Stimulated activated CD4-positive, alpha-beta T cell treated with anti-CD3 and anti-CD28 coated beads, Interleukin-4, amount 100 ng/mL, for 24 hours (primary cell): ENCODE data around the gene UNC5B.
"Not testable (repeated sequence)": the region's sequence is repeated elsewhere in the genome, so short reads cannot be mapped to it uniquely, and the experiment has no call there.

Source experiments
- DNase-seq: peaks from one replicate; pipeline ENCODE4 v3.0.0-alpha.2; 2020

UNC5B gene

DNA sequence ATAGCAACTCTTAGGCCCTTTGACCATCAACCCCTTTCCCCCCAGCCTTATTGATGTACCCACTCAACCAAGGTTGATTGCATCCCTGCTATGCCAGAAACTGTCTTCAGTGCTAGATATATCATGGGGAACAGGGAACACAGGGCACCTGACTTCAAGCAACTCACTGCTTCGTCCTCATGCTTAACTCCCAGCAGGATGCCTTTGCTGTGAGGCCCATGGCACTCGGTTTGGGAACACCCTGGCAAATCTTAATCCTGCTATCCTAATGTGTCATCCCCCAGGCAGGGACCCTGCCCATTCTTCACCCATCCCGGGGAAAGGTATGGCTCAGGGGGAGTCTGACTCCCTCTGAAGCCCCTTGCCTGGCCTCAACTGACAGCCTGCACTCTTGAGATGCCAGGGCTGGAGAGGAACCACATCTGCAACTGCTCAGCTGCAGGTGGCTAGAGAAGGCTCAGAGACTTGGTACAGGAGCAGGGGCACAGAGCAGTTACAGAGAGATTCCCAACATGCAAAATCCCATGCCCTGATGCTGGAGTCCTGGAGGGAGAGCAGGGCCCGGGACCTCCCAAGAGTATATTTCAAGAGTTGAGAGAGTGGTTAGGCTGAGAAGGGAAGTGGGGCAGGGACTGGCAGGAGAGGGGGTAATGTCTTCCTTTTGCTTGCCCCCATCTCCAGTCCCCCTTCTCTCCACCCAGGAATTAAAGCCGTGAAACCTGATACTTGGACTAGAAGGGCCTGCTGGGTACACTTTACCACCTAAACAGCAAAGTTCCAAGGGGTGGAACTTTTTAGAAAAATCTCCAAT is 2.4 kb upstream of the UNC5B start:
- DNase-seq, result no peak

DNA sequence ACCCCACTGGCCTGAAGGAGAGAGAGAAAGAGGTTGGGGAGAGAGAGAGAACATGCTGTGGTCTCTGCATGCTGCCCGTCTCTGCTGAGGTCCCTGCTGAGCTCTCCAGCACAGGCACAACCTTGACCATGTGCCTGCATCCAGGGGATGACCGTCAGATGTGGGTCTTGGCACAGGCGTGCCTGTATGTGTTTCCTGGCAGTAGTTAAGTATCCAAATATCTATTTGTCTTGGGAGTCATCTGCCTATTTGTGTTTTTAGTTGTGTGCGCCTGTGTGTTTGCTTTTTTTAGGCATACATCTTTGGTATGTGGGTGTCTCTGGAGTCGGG is 1.9 kb upstream of the UNC5B start:
- no peak for DNase-seq

DNA sequence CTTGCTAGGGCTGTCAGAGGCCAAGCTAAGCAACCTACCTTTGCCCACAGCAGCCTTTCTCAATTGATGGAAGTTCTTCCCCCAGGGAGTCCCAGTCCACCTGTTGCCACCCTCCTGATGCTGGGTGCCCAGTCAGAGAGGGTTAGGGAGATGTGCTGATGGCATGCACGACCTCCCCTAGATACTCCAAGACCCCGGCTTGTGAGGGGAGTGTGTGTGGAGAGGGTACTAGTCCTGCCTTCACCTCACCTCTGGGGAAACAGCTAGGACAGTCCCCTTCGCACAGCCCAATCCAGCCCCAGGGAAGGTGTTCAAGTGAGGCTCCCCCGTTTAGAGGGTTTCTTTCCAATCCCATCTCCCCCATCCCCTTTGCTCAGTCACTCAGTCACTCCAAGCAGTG is 1.3 kb upstream of the UNC5B start:
- no peak for DNase-seq

GRCh38 chr10:71211775-71212317 is 524 bp upstream of the UNC5B start:
- no peak for DNase-seq

- peak; percentile 16 for DNase-seq
Measured at GRCh38 chr10:71213127-71213621, 804 bp downstream of the UNC5B start.

GRCh38 chr10:71213761-71214440 is 1.5 kb downstream of the UNC5B start:
- no peak for DNase-seq

- no peak for DNase-seq
Measured at GRCh38 chr10:71214641-71215559, 2.5 kb downstream of the UNC5B start.

DNA sequence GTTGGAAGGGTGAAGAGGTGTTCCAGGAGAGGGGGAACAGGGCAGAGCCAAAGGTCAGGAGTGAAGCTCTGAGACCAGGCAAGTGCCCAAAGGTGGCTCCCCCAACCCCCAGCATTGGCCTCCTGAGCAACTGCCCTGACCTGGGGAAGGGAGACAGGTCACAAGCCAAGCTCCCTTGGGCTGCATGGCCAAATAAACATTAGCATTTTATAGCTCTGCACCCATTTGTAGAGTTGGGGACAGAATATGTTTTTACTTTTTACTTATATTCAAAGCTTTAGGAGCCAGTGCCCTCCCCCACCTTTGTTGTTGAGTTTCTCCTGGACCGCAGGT is 4.0 kb downstream of the UNC5B start:
- DNase-seq, result no peak

GRCh38 chr10:71216751-71217265 is 4.4 kb downstream of the UNC5B start:
- no peak for DNase-seq

- no peak for DNase-seq
Measured at GRCh38 chr10:71217266-71218045, 5.1 kb downstream of the UNC5B start.

DNA sequence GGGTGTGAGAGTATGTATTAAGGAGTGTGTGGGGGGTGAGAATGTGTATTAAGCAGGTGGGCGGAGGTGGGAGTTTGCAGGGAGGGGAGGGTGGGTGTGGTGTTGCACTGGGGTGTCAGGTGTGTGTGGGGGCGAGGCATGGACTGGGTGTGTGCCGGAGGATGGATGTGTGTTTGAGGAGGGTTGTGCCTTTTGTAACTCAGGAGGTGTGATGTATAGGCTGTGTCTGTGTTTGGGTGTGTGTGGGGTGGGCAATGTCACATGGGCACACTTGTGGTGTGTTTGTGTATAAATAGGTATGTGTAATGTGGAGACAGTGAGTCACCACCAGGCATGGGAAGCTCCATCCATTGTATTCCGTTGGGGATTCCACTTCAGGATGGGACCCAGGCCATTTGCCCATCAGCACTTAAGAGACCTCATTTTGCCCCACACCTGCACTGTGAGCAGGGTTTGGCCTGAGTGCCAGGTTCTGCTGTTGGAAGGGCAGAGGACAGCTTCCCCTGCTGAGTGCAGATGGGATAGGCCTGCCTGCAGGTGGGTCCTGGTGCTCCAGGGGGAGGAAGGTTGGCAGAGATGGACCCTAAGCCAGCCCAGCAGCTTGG is 5.8 kb downstream of the UNC5B start:
- DNase-seq, result no peak

DNA sequence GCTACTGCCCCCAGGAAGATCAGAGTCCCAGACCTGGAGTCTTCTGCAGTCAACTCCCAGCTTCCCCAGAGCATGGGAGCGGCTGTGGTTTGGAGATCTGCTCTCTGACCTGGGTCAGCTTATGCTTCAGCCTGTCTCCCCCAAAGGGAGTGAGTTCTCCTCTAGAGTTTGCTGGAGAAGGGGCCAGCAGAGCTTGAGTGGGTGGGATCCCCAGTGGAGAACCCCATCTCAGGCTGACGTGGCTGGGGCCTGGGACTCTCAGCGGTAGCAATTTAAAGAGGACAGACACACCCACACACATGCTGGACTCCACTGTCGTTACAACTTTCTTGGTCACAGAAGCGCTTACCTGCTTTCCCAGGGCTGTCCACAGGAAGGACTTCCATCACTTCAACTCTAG is 6.3 kb downstream of the UNC5B start:
- no peak for DNase-seq

DNA sequence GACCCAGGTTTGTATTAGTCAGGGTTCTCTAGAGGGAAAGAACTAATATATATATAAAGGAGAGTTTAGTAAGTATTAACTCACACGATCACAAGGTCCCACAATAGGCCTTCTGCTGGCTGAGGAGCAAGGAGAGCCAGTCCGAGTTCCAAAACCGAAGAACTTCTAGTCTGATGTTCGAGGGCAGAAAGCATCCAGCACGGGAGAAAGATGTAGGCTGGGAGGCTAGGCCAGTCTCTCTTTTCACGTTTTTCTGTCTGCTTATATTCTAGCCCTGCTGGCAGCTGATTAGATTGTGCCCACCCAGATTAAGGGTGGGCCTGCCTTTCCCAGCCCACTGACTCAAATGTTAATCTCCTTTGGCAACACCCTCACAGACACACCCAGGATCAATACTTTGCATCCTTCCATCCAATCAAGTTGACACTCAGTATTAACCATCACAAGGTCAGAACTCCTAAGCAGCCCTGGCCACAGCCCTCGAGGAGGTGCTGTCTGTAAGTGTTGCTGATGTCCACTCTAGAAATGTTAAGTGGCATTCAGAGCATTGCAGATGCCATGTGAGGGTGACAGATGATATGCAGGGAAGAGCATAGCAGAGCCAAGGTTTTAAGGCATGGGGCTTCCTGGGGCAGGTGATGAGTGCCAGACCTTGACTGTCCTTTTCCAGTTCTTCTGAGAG is 7.0 kb downstream of the UNC5B start:
- DNase-seq, result not testable (repeated sequence)

- DNase-seq, result no peak
Measured at GRCh38 chr10:71219918-71220688, 7.7 kb downstream of the UNC5B start.

DNA sequence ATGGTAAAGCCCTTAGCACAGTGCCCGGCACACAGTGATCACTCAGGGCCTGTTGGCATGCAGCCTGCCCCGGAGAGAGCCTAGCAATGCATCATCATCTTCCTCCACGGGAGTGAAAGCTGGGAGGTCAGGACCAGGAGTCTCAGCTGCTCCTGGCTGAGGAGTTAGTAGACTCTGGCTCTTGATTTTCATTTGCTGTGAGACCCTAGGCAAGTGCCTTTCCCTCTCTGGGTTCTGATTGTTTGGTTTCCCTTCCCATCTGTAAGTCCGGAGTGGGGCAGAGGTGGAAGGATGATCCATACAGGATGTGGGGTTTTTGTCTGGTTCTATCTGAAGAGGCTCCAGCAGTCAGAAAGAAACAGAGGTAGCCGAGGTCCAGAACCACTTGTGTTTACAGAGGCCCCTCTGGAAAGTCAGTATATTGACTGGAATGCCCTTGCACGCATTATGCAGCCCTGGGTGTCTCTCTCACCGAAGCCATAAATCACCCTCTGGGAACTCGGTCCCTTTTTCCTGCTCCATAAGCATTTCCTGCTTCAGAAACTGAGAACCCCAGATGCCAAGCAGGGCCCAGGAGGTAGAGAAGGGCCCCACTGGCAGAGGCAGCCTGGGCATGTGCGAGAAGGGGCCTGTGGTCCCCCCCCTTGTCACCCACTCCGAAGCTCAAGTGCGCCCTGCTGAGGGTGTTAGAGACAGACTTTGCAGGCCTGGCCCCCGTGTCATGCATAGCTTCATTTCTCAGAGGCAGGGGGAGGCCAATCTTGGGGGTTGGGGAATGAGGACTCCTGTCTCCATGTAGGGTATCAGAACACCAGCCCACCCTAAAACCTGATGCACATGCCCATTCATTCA is 8.5 kb downstream of the UNC5B start:
- DNase-seq, result no peak

DNA sequence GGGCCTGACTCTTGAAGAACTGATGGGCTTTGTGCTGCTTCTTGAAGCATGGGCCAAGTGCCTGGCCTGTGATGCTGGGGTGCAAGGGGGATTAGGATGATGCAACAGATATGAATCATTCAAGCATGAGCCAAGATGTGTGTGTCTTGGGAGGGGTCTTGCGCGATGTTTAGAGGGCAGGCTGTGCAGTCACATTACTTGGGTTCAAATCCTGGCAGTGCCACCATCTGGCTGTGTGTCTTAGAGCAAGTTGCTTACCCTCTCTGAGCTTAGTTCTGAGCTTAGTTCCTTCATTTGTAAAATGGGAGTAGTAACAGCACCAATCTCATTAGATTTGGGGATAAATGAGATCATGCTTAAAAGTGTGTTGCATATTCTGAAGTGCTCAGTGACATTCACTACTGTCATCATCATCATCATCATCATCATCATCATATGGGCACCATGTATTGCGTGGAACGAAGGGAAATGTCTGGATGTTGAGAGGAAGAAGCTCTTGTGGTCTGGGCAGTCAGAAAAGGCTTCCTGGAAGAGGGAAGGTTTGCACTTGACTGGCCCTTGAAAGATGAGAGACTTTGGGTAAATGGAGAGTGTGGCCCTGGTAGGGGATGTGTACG is 9.3 kb downstream of the UNC5B start:
- no peak for DNase-seq

DNA sequence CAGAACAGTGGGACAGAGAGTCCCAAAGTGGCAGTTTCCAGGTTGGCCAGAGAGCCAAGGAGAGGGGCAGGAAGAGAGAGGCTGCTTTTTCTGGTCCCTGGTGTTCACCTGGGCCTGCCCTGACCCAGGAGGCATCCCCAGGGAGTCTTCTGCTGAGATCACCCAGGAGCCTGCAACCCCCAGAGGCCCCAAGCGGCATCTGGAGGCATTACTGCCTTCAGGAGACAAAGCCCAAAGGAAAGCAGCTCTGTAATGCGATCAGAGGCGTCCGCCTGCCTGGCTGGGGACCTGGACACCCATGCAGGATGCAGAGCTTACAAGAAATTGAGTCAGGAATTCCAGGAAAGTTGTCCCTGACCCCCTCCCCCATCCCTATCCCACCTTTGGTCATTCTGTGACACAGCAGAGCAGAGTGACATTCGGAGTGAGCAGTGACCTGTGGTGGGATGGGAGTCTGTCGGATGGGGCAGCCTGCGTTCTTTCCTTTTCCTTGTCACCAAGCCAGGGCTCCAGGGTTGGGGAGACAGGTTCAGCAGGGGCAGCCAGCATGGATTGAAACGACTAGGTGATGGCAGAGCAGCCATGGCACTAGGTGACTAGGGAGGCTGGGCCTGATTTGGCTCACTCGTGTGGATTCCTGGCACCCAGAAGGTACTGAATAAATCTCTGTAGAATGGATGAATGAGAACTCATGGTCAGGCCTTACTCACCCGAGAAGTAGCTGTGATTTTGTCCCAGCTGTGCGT is 10.4 kb downstream of the UNC5B start:
- no peak for DNase-seq
